K562 (cell line): ENCODE measurements around the gene IDH2.

Experiments used
- CBX5 ChIP-seq: IDR thresholded peaks from 2 replicates; pipeline ENCODE4 v1.6.1; 2014; ENCODE audit warnings: low read depth, borderline replicate concordance
- FOXK1 ChIP-seq: sonication (generic); formaldehyde crosslinking; IDR thresholded peaks from 2 replicates; pipeline ENCODE4 v1.8.0; 2022; ENCODE audit warnings: missing genetic modification reagents, mild to moderate bottlenecking, borderline replicate concordance
- GABPB1 ChIP-seq: sonication (generic); formaldehyde crosslinking; IDR thresholded peaks from 2 replicates; pipeline ENCODE4 v1.8.0; 2022; ENCODE audit warnings: mild to moderate bottlenecking, missing genetic modification reagents
- HNRNPK ChIP-seq: fragments of 200-400 bp; formaldehyde crosslinking; IDR thresholded peaks from one replicate; pipeline ENCODE4 v1.6.1; 2018; ENCODE audit warnings: mild to moderate bottlenecking, low read depth, low read length; ENCODE audit not compliant: poor library complexity, severe bottlenecking
- KAT2B ChIP-seq: IDR thresholded peaks from one replicate; pipeline ENCODE4 v1.6.1; 2012; ENCODE audit warnings: low read depth, mild to moderate bottlenecking, control low read depth, inconsistent platforms, low read length, moderate library complexity
- MCM3 ChIP-seq: fragments of 450-650 bp; IDR thresholded peaks from 2 replicates; pipeline ENCODE4 v1.6.1; 2016
- MXI1 ChIP-seq: IDR thresholded peaks from 2 replicates; pipeline ENCODE4 v1.6.1; 2011; ENCODE audit warnings: low read depth, mild to moderate bottlenecking, improper control_type of control experiment, low read length
- POLR2A ChIP-seq: fragments of 450-650 bp; conservative IDR thresholded peaks from 2 replicates; pipeline ENCODE4 v1.6.1; 2016
- POLR2AphosphoS5 ChIP-seq: IDR thresholded peaks from 2 replicates; pipeline ENCODE4 v1.6.1; 2011; ENCODE audit warnings: mild to moderate bottlenecking, low read depth, low read length, moderate library complexity; ENCODE audit not compliant: control insufficient read depth, insufficient read depth
- SLC30A9 ChIP-seq: fragments of 250-450 bp; sonication (Bioruptor Pico); IDR thresholded peaks from 2 replicates; pipeline ENCODE4 v1.8.0; 2022; ENCODE audit warnings: mild to moderate bottlenecking, moderate library complexity
- ZNF175 ChIP-seq: fragments of 200-800 bp; sonication (Bioruptor generic); IDR thresholded peaks from 2 replicates; pipeline ENCODE4 v1.6.1; 2016; ENCODE audit warnings: low read depth, mild to moderate bottlenecking, missing genetic modification characterization, missing compliant biosample characterization
- ZNF584 ChIP-seq: fragments of 200-800 bp; sonication (Bioruptor generic); IDR thresholded peaks from 2 replicates; pipeline ENCODE4 v1.6.1; 2016; ENCODE audit warnings: low read depth, mild to moderate bottlenecking, missing genetic modification characterization, missing compliant biosample characterization
- TF ChIP-seq, protein P1 (sequence below), 3 experiments: IDR thresholded peaks in 2 of 3; conservative IDR thresholded peaks in 1 of 3; 2 replicates each; pipeline ENCODE4 v1.5.1; 2011 to 2012; ENCODE audit warnings: low read length in 3 of 3, mild to moderate bottlenecking in 3 of 3, control low read depth in 2 of 3, improper control_type of control experiment in 1 of 3, inconsistent platforms in 1 of 3, low read depth in 1 of 3, mixed read lengths in 1 of 3, moderate library complexity in 1 of 3; ENCODE audit not compliant: insufficient read depth in 2 of 3

DNA sequence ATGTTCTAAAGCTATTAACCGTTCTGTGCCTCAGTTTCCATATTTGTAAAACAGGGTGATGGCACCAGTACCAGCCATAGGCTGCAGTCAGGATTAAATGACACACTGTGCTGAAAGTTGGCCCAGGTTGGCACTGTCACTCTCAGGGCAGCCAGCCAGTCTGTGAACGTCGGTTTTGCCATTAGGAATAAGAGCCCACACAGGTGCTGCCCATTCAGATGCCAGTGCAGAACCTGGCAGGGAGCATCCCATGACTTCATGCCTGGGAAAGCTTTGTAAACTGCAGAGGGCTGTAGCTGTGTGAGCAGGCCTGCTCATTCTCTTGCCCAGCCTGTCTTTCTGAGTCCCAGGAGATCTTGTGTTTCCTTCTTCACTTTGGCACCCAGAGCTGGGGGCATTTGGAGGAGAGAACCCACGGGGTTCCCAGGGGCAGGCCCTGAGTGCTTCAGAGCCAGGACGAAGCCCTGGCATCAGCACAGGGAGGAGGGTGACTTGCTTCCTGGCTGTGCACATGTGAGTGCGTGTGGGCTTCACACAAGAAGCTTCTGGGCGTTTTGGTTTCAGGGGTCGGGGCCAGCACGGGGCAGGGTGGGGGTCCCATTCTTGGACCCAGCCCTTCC is 54.2 kb downstream of the IDH2 start:
- TF ChIP-seq, protein P1, sequence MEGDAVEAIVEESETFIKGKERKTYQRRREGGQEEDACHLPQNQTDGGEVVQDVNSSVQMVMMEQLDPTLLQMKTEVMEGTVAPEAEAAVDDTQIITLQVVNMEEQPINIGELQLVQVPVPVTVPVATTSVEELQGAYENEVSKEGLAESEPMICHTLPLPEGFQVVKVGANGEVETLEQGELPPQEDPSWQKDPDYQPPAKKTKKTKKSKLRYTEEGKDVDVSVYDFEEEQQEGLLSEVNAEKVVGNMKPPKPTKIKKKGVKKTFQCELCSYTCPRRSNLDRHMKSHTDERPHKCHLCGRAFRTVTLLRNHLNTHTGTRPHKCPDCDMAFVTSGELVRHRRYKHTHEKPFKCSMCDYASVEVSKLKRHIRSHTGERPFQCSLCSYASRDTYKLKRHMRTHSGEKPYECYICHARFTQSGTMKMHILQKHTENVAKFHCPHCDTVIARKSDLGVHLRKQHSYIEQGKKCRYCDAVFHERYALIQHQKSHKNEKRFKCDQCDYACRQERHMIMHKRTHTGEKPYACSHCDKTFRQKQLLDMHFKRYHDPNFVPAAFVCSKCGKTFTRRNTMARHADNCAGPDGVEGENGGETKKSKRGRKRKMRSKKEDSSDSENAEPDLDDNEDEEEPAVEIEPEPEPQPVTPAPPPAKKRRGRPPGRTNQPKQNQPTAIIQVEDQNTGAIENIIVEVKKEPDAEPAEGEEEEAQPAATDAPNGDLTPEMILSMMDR (IDR thresholded peaks at IDR 0.05 in 2 of 3, conservative IDR thresholded peaks at IDR 0.05 in 1 of 3; ENCODE audit: insufficient read depth in 2 of 3, low read depth in 1 of 3, low read length in 3 of 3) = no peak
- TF ChIP-seq CBX5 (no peak), FOXK1 (CRISPR knock-in tag) (no peak), MCM3 (no peak), GABPB1 (CRISPR knock-in tag) (no peak), ZNF175 (CRISPR knock-in tag) (no peak), POLR2A (no peak), HNRNPK (no peak), KAT2B (no peak), POLR2AphosphoS5 (no peak), MXI1 (no peak), ZNF584 (no peak), SLC30A9 (CRISPR knock-in tag) (no peak)
